ENCODE data around the gene FRAT2. TPM values are rescaled to one million over a fixed set of nuclear protein-coding genes. Genes with fewer than 3 reads are reported as not detected.

The FRAT2 gene
- total RNA-seq, 2 donors from 2014 or later, result 5.9 to 8.7 TPM

GRCh38 chr10:97335188-97335619 is 675 bp upstream of the FRAT2 start:
- Histone ChIP-seq H3K9me3 (no peaks in the 10 kb centered on the region), H3K36me3 (no peaks in the 10 kb centered on the region), H3K27me3 (no peaks in the 10 kb centered on the region), H3K4me3 (peak overlapping the region; percentile 84 to 85), H3K4me1 (peaks cover 3 to 51% of the 10 kb centered on the region in 2 donors), H3K27ac (peak overlapping the region; percentile 93)
- no peak for DNase-seq (ENCODE audit: low spot score)
- TF ChIP-seq CTCF (IDR thresholded peaks at IDR 0.05), result no peak

- DNase-seq (ENCODE audit: low spot score), result no peak
- H3K27ac ChIP-seq, result peak overlapping the region; percentile 93
- H3K27me3 ChIP-seq, result no peaks in the 10 kb centered on the region
- peaks cover 3 to 65% of the 10 kb centered on the region in 2 donors for H3K4me1 ChIP-seq
- no peak for TF ChIP-seq CTCF (IDR thresholded peaks at IDR 0.05)
- H3K9me3 ChIP-seq, result no peaks in the 10 kb centered on the region
- peaks cover 5% of the 10 kb centered on the region for H3K36me3 ChIP-seq
- peak overlapping the region; percentile 84 to 85 for H3K4me3 ChIP-seq
Measured at GRCh38 chr10:97333601-97334369, 744 bp downstream of the FRAT2 start.

GRCh38 chr10:97333351-97333600 is 1.3 kb downstream of the FRAT2 start:
- peak overlapping the region; percentile 93 for H3K27ac ChIP-seq
- no peak for DNase-seq (ENCODE audit: low spot score)
- TF ChIP-seq CTCF (IDR thresholded peaks at IDR 0.05), result no peak
- H3K4me1 ChIP-seq, result peaks cover 3 to 70% of the 10 kb centered on the region in 2 donors
- H3K9me3 ChIP-seq, result no peaks in the 10 kb centered on the region
- H3K4me3 ChIP-seq, result peak overlapping the region; percentile 84 to 85
- peaks cover 10% of the 10 kb centered on the region for H3K36me3 ChIP-seq
- no peaks in the 10 kb centered on the region for H3K27me3 ChIP-seq

- Histone ChIP-seq H3K9me3 (no peaks in the 10 kb centered on the region), H3K27me3 (no peaks in the 10 kb centered on the region), H3K4me1 (peaks cover 3 to 68% of the 10 kb centered on the region in 2 donors), H3K27ac (peak overlapping the region; percentile 93), H3K4me3 (peak overlapping the region; percentile 84 to 85), H3K36me3 (peaks cover 10% of the 10 kb centered on the region)
- TF ChIP-seq CTCF (IDR thresholded peaks at IDR 0.05), result peak in 1 of 2 donors; percentile 51
- DNase-seq (ENCODE audit: low spot score), result no peak
Measured at GRCh38 chr10:97332591-97333350, 1.8 kb downstream of the FRAT2 start.

- no peak for TF ChIP-seq CTCF (IDR thresholded peaks at IDR 0.05)
- H3K4me1 ChIP-seq, result peaks cover 3 to 52% of the 10 kb centered on the region in 2 donors
- H3K27ac ChIP-seq, result peak overlapping the region in 1 of 2 donors; percentile 93
- no peaks in the 10 kb centered on the region for H3K27me3 ChIP-seq
- no peaks in the 10 kb centered on the region for H3K9me3 ChIP-seq
- no peak overlapping the region for H3K4me3 ChIP-seq
- DNase-seq (ENCODE audit: low spot score), result no peak
- H3K36me3 ChIP-seq, result peaks cover 10% of the 10 kb centered on the region
Measured at GRCh38 chr10:97331153-97331703, 3.3 kb downstream of the FRAT2 start.

All from right atrium auricular region (tissue), 2 donors.